DMS114 treated with DMSO at 0.1 percent for 48 hours (cell line): Measurements from ENCODE around the gene MDN1.

Source experiments
- DNase-seq: peaks from one replicate; lab custom pipeline; 2025; ENCODE audit not compliant: unreplicated experiment; lab: John Stamatoyannopoulos, UW

Gene MDN1

DNA sequence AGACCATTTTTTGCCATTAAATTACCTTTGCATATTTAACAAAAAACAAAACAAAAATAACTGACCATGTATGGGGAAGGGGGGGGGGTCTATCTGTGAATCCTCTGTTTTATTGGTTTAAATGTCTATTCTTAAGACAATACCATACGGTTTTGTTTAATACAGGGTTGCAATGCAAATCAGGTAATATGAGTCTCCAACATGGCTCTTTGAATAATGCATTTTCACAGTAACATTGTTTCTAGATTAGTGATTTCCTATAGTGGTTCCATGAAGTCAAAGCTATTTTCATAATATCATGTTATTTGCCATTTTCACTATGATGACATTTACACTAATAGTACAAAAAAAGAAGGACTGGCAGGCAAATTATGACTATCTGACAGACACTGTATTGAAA lies 116.3 kb downstream of the MDN1 start:
- DNase-seq, result no peak

DNA sequence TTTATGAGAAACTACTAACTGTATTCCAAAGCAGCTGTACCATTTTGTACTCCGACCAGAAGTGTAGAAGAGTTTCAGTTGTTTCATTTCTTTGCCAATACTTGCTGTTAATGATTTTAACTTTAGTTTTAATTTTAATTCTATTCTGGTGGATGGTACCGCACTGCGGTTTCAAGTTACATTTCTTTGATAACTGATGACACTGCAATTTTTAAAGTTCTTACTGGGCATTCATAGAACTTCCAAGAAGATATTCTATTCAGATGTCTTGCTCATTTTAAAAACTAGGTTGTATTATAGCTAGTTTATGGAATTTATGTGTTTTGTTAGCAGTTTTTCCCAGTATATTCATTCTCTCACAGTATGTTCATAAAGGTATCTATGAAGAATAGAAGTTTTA lies 117.2 kb downstream of the MDN1 start:
- DNase-seq, result no peak

DNA sequence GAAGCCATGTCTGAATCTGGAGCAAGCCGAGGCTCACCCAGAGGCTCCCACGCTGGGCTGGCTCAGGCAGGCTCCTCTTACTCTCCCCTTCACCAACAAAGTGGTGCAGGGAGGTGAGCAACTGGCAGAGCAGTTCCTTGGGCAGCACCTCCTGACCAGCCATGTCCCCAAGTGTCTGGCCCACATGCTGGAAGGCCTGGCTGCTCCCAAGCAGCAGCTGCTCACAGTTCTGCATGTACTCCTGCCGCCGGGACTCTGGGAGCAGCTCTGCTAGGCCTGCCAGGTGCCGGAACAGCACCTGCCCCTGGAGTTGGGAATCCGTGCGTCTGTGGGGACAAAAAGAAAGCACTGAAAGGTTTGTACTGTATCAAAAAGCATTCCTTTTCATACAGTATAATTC lies 123.9 kb downstream of the MDN1 start:
- DNase-seq, result no peak

DNA sequence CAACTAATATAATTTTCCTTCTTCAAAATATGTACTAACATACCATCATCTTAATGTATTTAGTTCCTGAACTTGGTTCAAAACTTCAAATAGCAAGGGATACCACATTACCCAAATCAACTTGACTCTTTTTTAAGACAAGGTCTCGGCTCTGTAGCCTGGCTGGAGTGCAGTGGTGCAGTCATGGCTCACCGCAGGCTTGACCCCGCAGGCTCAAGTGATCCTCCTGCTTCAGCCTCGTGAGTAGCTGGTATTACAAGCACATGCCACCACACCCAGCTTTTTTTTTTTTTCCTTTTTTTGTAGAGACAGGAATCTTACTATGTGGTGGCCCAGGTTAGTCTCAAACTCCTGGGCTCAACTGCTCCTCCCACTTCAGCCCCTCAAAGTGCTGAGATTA lies 125.2 kb downstream of the MDN1 start:
- DNase-seq, result no peak

DNA sequence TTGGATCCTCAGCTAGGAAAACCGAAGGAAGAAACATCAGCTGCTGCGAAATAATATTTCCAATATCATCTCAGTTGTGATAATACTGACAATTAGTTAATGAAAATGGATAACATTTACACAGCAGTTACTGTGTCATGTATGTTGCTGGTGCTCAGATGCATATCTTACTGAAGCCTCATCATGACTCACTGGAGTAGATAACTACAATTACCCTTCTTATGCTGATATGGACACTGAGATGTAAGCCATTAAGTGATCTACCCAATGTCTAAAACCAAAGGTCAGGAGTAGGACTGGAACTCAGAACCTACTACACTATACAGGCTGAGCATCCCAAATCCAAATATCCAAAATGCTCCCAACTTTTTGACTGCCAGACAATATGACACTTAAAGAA lies 126.4 kb downstream of the MDN1 start:
- DNase-seq, result no peak

DNA sequence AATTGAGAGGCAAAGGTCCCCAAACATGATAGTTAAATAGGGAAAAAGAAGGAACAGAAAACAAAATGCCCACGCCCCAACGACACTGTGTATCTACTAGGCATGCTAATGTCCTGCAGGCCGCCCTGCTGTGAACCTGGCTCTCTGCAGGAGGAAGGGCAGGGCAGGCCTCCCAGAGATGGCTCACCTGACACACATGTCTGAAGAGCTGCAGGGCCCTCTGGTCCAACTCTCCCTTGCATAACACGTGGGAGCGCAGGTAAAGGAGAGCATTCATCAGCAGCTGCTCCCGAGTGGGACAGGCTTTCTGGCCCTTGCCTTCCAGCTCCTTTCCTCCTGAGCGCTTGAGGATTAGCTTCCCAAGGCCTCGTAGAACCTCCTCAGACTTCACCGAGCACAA lies 127.3 kb downstream of the MDN1 start:
- no peak for DNase-seq

DNA sequence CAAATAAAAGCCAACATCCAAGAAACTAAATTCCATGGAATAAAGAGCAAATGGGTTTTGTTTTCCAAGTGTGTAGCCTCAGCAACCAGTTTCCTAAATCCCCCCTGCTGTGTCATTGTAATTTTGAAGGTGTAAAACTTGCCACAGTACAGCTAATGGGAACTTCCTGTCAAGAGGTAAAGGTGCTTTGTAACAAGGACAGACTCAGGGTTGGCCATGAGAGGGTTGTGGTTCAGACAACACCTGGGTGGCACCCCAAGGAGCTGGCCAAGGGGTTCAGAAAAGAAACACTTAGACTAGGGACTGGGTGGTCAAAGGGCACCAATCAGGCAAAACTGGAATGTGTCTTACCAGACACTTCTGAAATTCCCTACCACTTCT lies 128.7 kb downstream of the MDN1 start:
- no peak for DNase-seq

DNA sequence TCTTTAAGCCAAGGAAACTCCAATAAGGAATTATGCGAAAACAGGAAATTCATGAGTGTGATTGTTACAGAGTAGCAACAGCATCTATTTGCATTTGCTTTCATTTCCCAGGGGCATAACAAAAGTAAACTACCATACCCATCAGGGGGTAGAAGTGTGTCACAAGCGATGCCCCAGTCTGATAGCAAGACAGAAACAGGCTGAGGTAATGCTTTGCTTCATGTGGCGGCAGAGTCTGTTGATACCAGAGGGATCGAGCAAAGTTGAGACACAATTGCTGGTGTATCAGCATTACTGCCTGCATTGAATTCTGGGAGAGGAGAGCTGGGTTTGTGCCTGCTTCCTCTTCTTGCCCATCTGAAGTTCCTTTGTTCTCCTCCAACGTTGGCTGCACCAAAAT lies 129.9 kb downstream of the MDN1 start:
- DNase-seq, result no peak

DNA sequence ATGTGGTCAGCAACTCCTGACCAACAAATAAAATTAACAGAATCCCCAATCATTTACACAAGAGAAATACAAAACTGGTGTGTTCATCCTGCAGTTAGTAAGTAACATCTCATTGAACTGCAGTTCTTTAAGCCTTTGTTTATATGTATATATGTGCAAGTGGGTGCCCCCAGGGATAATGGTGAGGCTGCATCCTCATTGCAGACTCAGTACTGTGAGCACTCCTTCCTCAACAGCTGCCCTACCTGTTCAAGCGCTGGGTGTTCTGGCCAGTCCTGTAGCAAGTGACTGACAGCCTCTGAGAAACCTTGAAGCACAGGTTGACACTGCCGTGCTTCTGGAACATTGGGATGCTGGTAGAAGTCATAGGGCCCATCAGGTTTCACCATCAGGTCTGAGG lies 131.3 kb downstream of the MDN1 start:
- no peak for DNase-seq

DNA sequence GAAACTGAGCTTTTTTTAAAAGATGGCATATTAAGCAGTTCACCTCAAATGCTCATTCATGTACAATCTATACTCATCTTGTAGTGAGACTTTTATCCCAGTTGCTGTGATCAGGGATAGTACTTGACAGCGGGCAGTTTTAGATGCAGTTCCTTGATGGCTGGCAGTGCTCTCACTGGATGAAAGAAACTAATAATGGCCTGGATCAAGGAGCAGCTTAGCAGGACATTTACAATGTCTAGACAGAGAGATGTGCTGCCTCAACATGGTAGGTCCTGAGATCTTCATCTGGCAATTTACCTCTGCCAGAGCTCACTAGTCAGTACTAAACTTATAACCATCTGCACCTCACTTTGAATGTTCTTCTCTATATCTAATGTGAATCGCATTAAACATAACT lies 134.3 kb downstream of the MDN1 start:
- no peak for DNase-seq

DNA sequence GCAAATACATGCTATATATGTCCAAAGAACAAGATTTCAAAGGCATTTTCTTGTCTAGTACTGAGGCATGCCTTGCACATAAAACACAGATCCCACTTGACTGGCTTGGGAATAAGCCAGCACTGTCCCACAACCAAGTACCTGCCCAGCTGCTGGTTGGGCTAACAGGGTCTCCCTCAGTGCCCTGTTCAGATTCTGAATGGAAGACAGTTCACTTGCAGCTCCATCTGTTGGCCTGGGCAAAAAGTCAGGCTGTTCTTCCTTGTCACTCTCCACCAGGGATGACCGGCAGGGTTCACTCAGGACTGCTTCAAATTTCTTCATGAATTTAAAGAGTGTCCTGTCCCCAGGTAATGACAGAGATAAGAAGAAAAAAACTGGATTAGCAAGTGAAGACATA lies 136.6 kb downstream of the MDN1 start:
- DNase-seq, result no peak

DNA sequence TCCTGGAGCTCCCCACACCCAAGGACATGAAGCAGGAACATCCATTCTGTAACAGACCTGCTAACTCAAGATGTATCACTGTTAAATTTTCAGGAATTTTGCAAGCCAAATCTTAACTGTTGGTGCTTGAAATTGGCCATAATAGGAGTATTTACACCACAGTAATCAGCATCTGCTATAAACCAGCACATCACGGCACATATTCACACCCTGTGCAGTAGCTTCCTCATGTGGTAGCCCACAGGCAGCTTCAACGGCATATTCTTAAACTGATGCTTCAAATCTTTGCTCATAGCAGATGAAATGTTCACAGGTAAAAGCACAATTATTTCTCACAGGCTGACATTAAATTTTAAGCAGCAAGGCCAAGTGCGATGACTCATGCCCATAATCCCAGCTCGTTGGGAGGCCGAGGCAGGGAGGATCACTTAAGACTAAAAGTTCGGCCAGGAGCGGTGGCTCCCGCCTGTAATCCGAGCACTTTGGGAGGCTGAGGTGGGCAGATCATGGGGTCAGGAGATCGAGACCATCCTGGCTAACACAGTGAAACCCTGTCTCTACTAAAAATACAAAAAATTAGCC lies 137.5 kb downstream of the MDN1 start:
- DNase-seq, result no peak

DNA sequence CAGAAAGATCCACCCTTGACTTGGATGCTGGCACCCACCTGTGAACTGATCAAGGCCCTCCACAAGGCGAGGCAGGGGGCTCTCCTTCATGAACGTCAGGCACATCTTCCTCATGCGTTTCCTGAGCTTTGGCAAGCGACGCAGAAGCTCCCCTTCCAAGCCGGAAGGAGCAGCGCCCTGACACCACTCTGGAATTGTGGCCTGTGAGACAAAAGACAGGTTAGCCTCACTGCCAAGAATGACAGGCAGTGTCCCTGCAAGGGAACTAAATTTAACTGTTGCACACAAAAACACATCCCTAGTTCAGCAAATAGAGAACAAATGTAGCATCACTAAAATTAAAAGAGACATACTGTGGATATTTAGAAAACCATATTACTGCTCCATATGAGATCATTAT lies 139.0 kb downstream of the MDN1 start:
- no peak for DNase-seq

DNA sequence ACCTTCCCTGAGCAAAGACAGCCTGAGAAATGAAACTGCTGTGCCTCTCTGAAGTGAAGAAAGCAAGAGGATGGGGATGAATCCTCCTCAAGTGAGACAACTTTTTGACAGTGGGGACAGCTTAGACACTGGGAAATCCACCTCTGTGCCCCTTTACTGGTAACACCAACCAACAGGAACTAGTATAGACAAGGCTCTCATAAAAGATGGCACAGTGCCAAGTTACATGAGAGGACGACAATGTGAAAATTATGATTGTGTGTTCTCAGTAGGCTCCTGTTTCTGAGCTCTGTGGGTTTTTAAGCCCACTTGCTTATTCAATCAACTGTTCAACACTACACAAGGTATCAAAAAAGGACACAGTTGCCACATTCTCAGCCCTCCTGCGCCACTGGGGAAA lies 139.4 kb downstream of the MDN1 start:
- no peak for DNase-seq

DNA sequence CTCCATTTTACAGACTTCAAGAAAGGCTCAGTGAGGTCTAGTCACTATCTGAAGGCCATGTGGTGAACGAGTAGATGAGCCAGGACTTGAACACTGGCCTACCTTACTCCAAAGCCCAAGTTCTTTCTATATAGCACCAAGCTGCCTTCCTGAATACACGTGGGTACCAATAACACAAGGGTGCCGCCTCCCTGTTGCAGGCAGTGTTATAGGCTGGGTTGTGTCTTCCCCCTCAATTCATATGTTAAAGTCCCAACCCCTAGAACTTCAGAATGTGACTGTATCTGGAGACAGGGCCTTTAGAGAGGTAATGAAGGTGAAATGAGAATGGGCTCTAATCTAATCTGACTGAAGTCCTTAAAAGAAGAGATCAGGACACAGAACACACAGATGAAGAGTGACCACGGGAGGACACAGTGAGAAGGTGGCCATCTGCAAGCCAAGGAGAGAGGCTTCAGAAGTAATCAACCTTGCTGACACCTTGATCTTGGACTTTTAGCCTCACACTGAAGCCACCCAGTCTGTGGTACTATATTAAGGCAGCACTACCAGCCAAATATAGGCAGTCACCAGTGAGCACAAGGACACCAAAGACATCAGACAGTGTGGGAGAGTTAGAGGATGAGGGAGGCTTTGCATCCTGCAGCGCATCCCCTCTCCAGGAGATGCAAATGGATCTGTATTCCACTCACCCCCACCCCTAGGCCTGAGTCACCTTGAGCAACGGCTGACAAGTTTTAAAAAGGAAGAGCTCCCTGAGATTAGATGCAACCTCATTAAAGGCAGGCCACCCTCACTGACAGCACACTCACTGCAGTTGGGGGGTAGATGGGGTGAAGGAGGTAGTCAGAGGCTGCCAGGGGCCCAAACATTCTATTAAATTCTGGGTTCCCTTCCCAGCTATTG lies 140.1 kb downstream of the MDN1 start:
- no peak for DNase-seq

DNA sequence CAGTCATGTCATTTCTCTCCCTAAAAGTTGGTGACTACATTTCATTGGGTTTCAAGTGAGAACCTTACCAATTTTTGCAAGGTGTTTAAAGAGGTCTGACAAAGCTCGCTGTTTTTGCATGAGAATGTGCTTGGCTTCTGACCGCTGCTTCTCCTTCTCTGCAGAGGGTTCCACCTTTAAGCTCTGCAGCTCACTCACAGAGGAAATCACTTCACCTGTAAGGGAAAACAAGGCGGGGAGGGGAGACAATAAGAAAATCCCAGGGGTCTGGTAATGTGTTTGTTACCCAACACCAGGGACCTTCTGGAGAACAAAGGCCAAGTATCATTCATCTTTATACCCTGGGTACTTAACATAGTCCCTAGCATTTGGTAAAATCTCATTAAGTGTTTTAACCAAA lies 141.1 kb downstream of the MDN1 start:
- no peak for DNase-seq

DNA sequence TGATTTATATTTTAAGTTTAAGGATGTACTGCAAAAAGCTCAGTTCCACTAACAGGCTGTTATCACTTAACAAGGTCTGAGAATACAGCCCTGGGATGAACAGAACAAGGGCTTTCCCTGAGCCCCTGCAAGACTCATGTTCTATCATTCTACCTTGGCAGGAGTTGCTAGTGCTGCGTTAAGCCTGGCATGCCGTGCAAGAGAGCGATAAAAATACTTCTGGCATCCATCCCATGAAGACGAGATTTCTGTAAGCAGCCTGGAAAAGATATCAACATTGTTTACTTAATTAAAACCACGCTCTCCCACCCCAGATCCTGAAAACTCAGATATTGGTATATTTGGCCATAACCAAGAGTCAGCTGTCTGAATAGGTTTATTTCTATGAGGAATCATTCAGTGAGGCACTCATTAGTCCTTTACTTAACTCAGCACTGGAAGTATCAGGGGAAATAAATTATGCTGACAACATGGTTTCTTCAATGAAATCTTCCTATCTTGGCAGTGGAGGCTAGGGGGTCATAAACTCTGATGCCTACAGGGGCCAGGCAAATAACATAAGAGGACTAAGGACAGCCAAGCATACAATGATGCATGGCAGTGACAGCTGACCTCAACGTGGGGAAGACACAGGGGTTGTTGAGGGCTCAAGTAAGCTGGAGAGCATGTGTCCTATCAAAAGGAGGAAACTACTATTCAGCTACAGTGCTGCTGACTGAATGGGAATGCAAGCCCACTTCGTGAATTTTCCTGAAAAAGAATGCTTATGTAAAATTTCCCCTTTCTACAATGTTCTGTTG lies 143.4 kb downstream of the MDN1 start:
- DNase-seq, result no peak

DNA sequence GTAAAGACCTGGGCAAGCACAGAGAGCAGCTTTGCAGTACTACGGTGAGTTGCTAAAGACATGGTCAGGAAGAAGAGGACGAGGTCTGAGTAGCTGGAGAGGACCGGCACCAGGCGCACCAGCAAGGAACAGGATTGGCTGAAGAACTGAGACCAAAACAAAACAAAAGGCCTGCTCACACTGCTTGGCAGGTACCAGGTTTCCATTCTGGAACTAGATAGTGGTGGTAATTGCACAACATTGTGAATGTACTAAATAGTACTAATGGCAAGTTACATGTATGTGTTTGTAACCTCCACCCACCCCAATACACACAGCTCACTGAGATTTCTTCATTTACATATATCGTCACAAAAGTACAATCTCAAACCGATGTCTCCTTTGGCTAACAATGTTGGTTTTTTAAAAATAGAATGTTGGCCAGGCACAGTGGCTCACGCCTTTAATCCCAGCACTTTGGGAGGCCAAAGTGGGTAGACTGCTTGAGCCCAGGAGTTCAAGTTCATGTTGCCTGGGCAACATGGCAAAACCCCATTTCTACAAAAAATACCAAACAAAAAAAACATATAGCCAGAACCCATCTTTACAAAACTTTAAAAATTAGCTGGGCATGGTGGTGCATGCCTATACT lies 148.5 kb downstream of the MDN1 start:
- no peak for DNase-seq

DNA sequence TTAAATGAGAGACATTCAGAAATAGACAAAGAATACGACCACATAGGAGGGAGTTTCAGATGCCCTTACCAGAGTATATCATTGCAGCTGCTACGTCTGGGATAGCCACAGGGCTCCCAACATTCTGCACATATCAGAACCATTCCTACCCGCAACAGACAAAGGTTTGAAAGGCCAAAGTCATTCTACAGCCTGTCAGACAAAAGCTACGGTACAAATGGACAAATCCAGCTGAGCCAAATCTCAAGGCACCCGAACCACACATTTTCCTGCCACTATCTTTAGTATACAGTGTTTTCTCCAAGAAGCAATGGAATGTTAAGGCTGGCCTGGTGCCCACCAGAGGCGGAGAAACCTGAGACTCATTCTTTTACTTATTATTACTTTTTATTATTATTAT lies 150.6 kb downstream of the MDN1 start:
- no peak for DNase-seq

DNA sequence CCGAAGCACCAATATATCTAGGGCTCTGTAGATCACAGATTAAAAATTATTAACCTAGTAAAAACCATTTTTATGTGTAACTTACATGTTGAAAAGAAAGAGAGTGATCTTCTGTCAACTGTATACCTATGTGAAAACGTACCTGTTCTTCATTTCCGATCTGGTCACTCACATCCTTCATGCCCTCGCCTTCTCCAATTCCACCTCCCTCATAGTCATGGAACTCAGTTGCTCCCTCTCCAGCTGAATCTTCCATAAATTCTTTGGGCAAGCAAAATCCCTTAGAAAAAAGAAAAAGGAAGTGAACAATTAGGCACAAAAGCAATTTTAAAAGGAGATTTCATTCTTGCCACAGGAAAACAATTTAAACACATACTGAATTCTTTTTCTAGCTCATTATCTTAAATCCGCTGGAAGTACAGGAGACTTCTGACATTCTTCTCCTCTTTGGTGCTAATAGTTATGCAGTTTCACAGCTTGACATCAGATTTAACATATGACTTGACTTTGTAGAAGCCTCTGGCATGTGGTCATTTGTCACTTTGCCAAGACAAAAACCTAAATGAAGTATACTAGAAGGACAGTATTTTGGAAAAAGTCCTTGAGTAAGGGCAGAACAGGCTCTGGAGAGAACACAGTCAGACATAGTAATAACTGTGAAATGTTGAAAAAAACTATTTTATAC lies 151.6 kb downstream of the MDN1 start:
- DNase-seq, result no peak

DNA sequence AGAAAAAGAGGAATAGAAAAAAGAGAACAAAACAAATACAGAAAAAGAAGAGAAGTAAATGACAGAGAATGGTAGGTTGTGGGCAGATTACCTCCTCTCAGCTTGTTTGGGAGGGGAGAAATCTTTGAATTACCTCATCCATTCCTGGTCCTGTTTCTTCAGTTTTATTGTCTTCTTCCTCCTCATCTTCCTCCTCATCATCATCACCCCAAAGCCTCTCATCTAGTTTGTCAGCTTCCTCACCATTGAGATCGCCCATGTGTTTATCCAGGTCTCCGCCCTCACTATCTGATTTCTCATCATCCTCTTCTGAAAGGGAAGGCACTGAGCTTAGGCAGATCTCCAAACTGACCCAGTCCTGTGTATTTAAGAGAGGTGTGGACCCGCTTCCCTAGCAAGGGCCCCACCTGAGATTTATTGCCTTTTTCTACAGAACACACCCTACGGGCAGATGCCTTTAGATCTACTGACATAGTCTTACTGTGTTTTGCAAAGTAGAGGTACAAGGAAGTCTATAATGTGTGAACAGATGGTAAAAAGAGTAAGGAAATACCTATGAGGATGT lies 156.9 kb downstream of the MDN1 start:
- no peak for DNase-seq
